Fibroblast of villous mesenchyme (primary cell): ENCODE results near the gene LIPG. TPM values are rescaled to one million over a fixed set of nuclear protein-coding genes. Genes with fewer than 3 reads are reported as not detected.

Experiments
- DNase-seq: peaks from one replicate; pipeline ENCODE4 v3.0.0-alpha.2; 2010; ENCODE audit warnings: low read depth
- H3K4me3 ChIP-seq: 2 replicates; pipeline ENCODE4 v1.5.1; 2011; ENCODE audit warnings: low read depth, mild to moderate bottlenecking, low read length
- total RNA-seq: library from RNA; depleted of rRNA; stranded (reverse); fragments of >200 nt; gene quantifications from 2 replicates; pipeline ENCODE4 v1.2.3, GENCODE V29; 2012
- TF ChIP-seq, protein P1 (sequence below): IDR thresholded peaks from 2 replicates; pipeline ENCODE4 v1.5.1; 2012; ENCODE audit warnings: low read depth, mild to moderate bottlenecking, low read length; ENCODE audit not compliant: insufficient read depth

Gene LIPG
- total RNA-seq, 1 donor = 0.86 TPM

DNA sequence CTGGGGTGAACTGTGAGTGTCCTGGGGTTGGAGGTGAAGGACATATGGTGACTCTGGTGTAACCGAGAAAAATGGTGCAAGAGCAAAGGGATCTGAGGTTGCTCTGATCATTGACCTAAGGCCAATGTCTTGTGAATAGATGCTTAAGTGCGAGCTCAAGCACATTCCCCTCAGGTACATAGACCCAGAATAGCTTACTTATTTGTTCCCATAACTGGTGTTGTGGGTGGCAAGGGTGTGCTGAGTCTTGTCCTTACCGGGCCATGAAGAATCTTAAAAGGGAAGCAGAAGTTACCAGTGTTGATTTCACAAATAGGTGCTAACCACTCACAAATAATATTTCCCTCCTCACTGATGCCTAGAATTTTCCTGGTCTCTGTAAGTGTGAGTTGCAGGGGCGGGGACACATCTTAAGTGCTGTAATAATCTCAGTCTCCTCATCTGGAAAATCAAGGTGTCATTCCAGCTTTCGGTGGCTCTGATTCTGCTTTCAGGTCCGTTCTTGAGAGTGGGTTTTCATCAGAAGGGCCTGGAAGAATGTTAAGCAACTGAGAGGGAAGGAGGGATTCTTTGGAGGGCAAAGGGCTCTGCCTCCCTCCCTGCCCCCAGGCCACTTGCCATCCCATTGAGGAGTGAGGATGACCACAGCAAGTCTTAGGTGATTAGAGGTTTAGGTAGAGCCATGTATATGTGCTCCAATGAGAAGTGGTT, 54.9 kb downstream of the LIPG start:
- H3K4me3 ChIP-seq = no peak overlapping the region
- TF ChIP-seq, protein P1, sequence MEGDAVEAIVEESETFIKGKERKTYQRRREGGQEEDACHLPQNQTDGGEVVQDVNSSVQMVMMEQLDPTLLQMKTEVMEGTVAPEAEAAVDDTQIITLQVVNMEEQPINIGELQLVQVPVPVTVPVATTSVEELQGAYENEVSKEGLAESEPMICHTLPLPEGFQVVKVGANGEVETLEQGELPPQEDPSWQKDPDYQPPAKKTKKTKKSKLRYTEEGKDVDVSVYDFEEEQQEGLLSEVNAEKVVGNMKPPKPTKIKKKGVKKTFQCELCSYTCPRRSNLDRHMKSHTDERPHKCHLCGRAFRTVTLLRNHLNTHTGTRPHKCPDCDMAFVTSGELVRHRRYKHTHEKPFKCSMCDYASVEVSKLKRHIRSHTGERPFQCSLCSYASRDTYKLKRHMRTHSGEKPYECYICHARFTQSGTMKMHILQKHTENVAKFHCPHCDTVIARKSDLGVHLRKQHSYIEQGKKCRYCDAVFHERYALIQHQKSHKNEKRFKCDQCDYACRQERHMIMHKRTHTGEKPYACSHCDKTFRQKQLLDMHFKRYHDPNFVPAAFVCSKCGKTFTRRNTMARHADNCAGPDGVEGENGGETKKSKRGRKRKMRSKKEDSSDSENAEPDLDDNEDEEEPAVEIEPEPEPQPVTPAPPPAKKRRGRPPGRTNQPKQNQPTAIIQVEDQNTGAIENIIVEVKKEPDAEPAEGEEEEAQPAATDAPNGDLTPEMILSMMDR = no peak
- no peak for DNase-seq

DNA sequence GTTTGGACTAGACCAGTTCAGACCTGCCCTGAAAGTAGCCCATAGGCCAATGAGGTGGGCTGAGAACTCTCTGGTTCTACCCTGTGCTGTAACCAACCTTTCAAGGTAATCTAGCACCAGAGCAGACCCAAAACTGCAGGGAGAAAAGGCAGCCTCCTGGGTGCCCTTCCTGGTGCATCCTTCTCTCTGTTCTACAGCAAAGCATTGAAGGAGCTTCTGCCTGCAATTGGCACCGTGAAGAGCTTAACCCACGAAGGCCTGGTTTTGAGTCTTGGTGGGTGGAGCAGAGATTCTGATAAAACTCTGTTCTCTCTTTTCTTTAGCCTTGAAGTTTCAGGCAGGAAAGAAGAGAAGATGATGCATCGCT, 55.5 kb downstream of the LIPG start:
- DNase-seq = no peak
- TF ChIP-seq, protein P1 = no peak
- H3K4me3 ChIP-seq = no peak overlapping the region

DNA sequence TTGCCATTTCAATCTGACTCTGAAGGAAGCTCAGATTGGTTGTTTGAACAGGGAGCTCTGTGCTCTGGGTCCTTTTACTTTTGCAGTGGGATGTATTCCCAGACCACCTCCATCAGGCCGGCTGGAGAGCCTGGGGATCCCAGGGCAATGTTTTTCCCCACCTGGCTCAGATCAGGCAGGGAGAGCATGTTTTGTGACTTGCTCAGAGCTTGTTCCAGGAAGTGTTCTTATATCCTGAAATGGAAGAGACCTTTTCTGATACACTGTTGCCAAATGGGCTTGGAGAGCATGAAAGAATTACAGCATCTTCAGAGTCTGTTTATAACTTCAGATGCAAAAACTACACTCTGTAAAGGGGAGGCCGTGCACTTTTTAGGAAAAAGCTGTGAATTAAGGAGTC, 56.0 kb downstream of the LIPG start:
- DNase-seq = no peak
- TF ChIP-seq, protein P1 = no peak
- no peak overlapping the region for H3K4me3 ChIP-seq

DNA sequence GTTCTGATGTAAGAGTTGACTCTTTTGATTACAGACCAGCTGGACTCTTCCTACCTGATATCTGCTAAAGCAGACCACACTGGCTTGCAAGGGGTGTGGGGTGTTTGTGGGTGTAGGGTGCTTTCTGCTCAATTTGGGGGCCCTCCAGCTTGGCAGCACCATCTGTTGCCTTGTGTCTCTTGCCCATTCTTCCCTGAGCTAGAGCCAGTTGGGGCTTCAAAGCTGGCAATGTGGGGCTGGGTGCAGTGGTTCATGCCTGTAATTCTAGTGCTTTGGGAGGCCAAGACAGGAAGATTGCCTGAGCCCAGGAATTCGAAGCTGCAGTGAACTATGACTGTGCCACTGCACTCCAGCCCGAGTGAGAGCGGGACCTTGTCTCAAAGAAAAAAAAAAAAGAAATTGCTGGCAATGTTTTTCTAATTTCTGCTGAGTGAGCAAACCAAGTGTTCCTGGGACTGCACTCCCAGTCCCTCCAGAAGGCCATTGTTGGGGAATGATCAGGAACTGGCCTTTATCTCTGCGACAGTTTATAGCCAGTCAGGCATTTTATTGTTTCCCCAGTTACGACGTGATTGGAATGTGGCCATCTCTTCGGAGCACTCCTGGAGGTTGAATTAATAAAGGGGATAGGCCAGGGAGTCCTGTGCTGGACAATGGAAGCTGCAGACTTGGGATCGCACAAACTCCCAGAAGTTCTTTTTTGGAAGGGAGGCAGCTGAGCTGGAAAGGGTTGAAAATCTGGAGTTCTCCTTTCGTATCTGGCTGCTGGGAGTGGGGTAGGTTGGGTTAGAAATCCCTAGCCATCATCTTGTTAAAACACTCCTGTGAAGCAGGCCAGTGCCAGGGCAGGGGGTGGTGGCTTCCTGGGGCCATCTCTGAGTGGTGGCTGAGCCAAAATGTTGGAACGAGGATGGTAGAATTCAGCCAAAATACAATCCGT, 57.2 kb downstream of the LIPG start:
- no peak overlapping the region for H3K4me3 ChIP-seq
- no peak for DNase-seq
- TF ChIP-seq, protein P1 = no peak

DNA sequence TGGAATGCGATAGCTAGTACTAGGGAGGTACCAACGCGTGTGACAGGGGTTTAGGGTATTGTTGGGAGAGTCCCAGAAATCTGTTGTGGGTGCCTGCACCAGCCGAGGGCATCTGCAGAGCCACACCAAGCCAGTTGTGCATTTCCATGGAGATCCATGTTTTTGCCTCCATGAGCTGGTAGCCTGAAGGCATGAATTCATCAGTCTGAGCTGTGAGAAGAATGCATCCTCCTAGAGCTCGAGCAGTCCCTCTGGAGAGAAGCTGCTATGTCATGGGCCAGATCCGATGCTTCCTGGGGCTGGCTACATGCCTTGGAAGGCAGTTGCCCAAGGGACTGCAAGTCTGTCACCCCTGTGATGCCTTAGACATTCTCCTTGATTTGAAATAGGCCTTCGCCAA, 57.9 kb downstream of the LIPG start:
- H3K4me3 ChIP-seq = no peak overlapping the region
- TF ChIP-seq, protein P1 = no peak
- no peak for DNase-seq

DNA sequence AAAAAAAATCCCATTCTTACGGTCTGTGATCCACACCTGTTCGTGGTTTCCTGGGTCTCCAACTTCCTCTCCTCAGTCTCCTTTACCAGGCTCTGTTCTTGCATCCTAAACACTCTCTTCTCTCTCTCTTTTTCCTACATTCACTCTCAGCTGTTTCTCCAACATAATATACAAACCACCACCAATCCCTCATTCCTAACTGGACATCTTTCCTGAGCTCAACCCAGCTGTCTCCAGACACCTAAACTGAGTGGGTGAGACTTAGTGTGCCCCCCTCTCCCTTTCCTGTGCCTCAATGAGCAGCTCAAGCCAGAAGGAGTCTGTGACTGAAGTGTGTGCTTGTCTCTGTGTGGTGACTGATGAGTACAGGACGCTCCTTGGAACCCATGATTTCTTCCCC, 59.4 kb downstream of the LIPG start:
- TF ChIP-seq, protein P1 = no peak
- DNase-seq = no peak
- H3K4me3 ChIP-seq = no peak overlapping the region
